GM12878 (cell line): ENCODE results near the gene KIAA1191. TPM values are rescaled to one million over a fixed set of nuclear protein-coding genes. Genes with fewer than 3 reads are reported as not detected.
A peak's percentile ranks its signal among the peaks of the same experiment; 100 is the strongest.

ENCODE experiments used
- ATAC-seq: fragments of 200-7000 bp; cut with Tn5 transposase; 3 replicates; pipeline ENCODE4 v1.9.1; 2020; ENCODE audit warnings: mild to moderate bottlenecking, moderate library complexity
- BruUV-seq: library from RNA; stranded (reverse); fragments of 400-500 nt; replicated peaks from 2 replicates; lab custom pipeline; 2021; lab: Mats Ljungman, UMichigan
- CTCF ChIA-PET: fragments of 300-600 bp; sonication (Branson Sonifier 250); formaldehyde crosslinking; extraction: SDS; loops from one replicate; lab custom pipeline; 2021; ENCODE audit warnings: inconsistent platforms; lab: Yijun Ruan, JAX
- POLR2A ChIA-PET: fragments of 350-600 bp; formaldehyde crosslinking; extraction: SDS; loops from one replicate; lab custom pipeline; 2021; ENCODE audit warnings: inconsistent platforms; lab: Charles Lee
- RAD21 ChIA-PET: fragments of 300-600 bp; sonication (Branson Sonifier 250); formaldehyde crosslinking; loops from one replicate; lab custom pipeline; 2023; ENCODE audit warnings: antibody characterized with exemption; ENCODE audit not compliant: unreplicated experiment; lab: Charles Lee
- SMC1A ChIA-PET: fragments of 300-600 bp; sonication (Branson Sonifier 250); formaldehyde crosslinking; loops from one replicate; lab custom pipeline; 2023; ENCODE audit not compliant: unreplicated experiment, uncharacterized antibody; lab: Charles Lee
- DNase-seq: peaks from one replicate; pipeline ENCODE4 v3.0.0-alpha.2; 2011; ENCODE audit warnings: low read depth, low spot score
- FAIRE-seq: peaks from 3 replicates; lab custom pipeline; 2011; peaks lifted over from hg19 to GRCh38; lab: Jason Lieb, UNC
- H2AFZ ChIP-seq: 2 replicates; pipeline ENCODE4 v1.6.0; 2011; ENCODE audit warnings: low read depth, low read length, control low read depth; ENCODE audit not compliant: control insufficient read depth
- H3K27ac ChIP-seq: 2 replicates; pipeline ENCODE4 v1.5.1; 2011; ENCODE audit warnings: control low read depth; ENCODE audit not compliant: control insufficient read depth, insufficient read depth
- H3K27me3 ChIP-seq, 2 experiments: replicated peaks in 1 of 2; 2 replicates each; pipeline versions ENCODE4 v1.6.0 to v1.6.1; 2011; ENCODE audit warnings: low read length in 1 of 2; ENCODE audit not compliant: control insufficient read depth in 2 of 2, insufficient read depth in 2 of 2
- H3K36me3 ChIP-seq, 2 experiments: 2 replicates each; pipeline ENCODE4 v1.5.1; 2011; ENCODE audit warnings: low read length in 1 of 2; ENCODE audit not compliant: control insufficient read depth in 2 of 2, insufficient read depth in 2 of 2
- H3K4me1 ChIP-seq: 2 replicates; pipeline ENCODE4 v1.6.1; 2011; ENCODE audit warnings: mild to moderate bottlenecking, low read length, moderate library complexity, mixed read lengths; ENCODE audit not compliant: control insufficient read depth, insufficient read depth
- H3K4me2 ChIP-seq: 2 replicates; pipeline ENCODE4 v1.6.0; 2011; ENCODE audit warnings: control low read depth; ENCODE audit not compliant: control insufficient read depth, insufficient read depth
- H3K4me3 ChIP-seq: fragments of 200-600 bp; sonication (generic); 2 replicates; pipeline ENCODE4 v1.5.1; 2016
- H3K79me2 ChIP-seq: 2 replicates; pipeline ENCODE4 v1.6.0; 2011; ENCODE audit warnings: low read length; ENCODE audit not compliant: control insufficient read depth, insufficient read depth
- H3K9ac ChIP-seq: 2 replicates; pipeline ENCODE4 v1.8.0; 2011; ENCODE audit warnings: low read length, control low read depth, mixed read lengths; ENCODE audit not compliant: control insufficient read depth, insufficient read depth
- H3K9me3 ChIP-seq: replicated peaks from 3 replicates; pipeline ENCODE4 v1.5.1; 2011; ENCODE audit warnings: mild to moderate bottlenecking, low read length; ENCODE audit not compliant: control insufficient read depth, insufficient read depth
- H4K20me1 ChIP-seq: 2 replicates; pipeline ENCODE4 v1.6.0; 2011; ENCODE audit not compliant: control insufficient read depth, insufficient read depth
- BCL11A ChIP-seq: IDR thresholded peaks from 2 replicates; pipeline ENCODE4 v1.6.1; 2011; ENCODE audit warnings: low read depth, low read length
- BRCA1 ChIP-seq: IDR thresholded peaks from 2 replicates; pipeline ENCODE4 v1.6.1; 2011; ENCODE audit warnings: low read depth, low read length, improper control_type of control experiment
- CHD4 ChIP-seq: fragments of 200-600 bp; sonication (generic); IDR thresholded peaks from 2 replicates; pipeline ENCODE4 v1.6.1; 2016; ENCODE audit warnings: mild to moderate bottlenecking
- CREB1 ChIP-seq: IDR thresholded peaks from 2 replicates; pipeline ENCODE4 v1.6.1; 2012; ENCODE audit warnings: low read depth, mild to moderate bottlenecking, inconsistent platforms
- EP300 ChIP-seq, 2 experiments: fragments of 150-350 bp in 1 of 2; IDR thresholded peaks; 2 replicates each; pipeline ENCODE4 v1.6.1; 2011 to 2012; ENCODE audit warnings: low read depth in 2 of 2, low read length in 2 of 2, borderline replicate concordance in 1 of 2, improper control_type of control experiment in 1 of 2, inconsistent platforms in 1 of 2; ENCODE audit not compliant: control insufficient read depth in 1 of 2
- FOS ChIP-seq: IDR thresholded peaks from 3 replicates; pipeline ENCODE4 v1.6.1; 2011; ENCODE audit warnings: borderline replicate concordance; ENCODE audit not compliant: insufficient read length; ENCODE audit errors: extremely low read depth
- NFYB ChIP-seq: IDR thresholded peaks from 2 replicates; pipeline ENCODE4 v1.6.1; 2011; ENCODE audit warnings: low read depth, mild to moderate bottlenecking, low read length, improper control_type of control experiment, moderate library complexity; ENCODE audit not compliant: insufficient read depth
- PML ChIP-seq: IDR thresholded peaks from 2 replicates; pipeline ENCODE4 v1.6.1; 2012; ENCODE audit warnings: low read length, inconsistent platforms
- POLR2A ChIP-seq: IDR thresholded peaks from 2 replicates; pipeline ENCODE4 v1.6.1; 2011; ENCODE audit warnings: low read depth, mild to moderate bottlenecking, low read length
- RFX5 ChIP-seq: IDR thresholded peaks from 2 replicates; pipeline ENCODE4 v1.6.1; 2011; ENCODE audit warnings: low read depth, low read length, improper control_type of control experiment
- SREBF2 ChIP-seq: IDR thresholded peaks from 2 replicates; pipeline ENCODE4 v1.6.1; 2012; ENCODE audit warnings: mild to moderate bottlenecking, low read length
- WGBS: methylation state at CpG from one replicate; pipeline ENCODE4 v1.1.6; 2016; ENCODE audit warnings: low lambda C conversion rate; ENCODE audit not compliant: insufficient replicate concordance, insufficient coverage; ENCODE audit errors: missing lambda C conversion rate; 5-methylcytosine and 5-hydroxymethylcytosine counted together
- in situ Hi-C: fragments of 300-500 bp; cut with MboI; formaldehyde crosslinking; loops from 9 replicates; pipeline ENCODE4 v1.14.3; 2018; ENCODE audit warnings: mixed read lengths
- intact Hi-C: fragments of 100-400 bp; cut with micrococcal nuclease; formaldehyde crosslinking; loops from one replicate; pipeline ENCODE4 v1.14.2; 2022; ENCODE audit not compliant: unreplicated experiment
- polyA plus RNA-seq, 11 experiments: library from polyadenylated mRNA; depleted of rRNA in 4 of 11; unstranded in 6 of 11; stranded (reverse) in 5 of 11; fragments of >200 nt; fragmentation: Nextera tagmentation in 4 of 11; fragmentation: Illumina TruSeq in 1 of 11; extraction: Ambion mirVana in 4 of 11; extraction: Trizol in 1 of 11; gene quantifications; 1 replicate in 1 of 11; 2 replicates in 10 of 11; pipeline versions ENCODE4 v1.2.1 to v1.2.3, GENCODE V29; 2011 to 2016; ENCODE audit warnings: inconsistent platforms in 2 of 11, missing spikeins in 2 of 11, low read depth in 1 of 11
- total RNA-seq, 4 experiments: library from RNA; depleted of rRNA in 3 of 4; stranded (reverse); fragments of >200 nt in 3 of 4; fragmentation: Illumina TruSeq in 1 of 4; extraction: Trizol in 1 of 4; gene quantifications; 2 replicates each; pipeline versions ENCODE4 v1.2.1 to v1.2.3, GENCODE V29; 2013 to 2021
- TF ChIP-seq, protein P1 (sequence below): fragments of 450-650 bp; IDR thresholded peaks from 2 replicates; pipeline ENCODE4 v1.6.1; 2017; ENCODE audit warnings: mild to moderate bottlenecking, low read depth, inconsistent platforms; ENCODE audit not compliant: poor library complexity, severe bottlenecking
- TF ChIP-seq, protein P2 (sequence below): IDR thresholded peaks from 2 replicates; pipeline ENCODE4 v1.6.1; 2012; ENCODE audit warnings: low read depth, low read length, improper control_type of control experiment

The KIAA1191 gene
- total and polyA plus RNA-seq, 10 of the 15 experiments (the other 5 are each of a cell fraction or from before 2014, with no cell fraction given): 14.9 to 58.2 (median 31.8) TPM

DNA sequence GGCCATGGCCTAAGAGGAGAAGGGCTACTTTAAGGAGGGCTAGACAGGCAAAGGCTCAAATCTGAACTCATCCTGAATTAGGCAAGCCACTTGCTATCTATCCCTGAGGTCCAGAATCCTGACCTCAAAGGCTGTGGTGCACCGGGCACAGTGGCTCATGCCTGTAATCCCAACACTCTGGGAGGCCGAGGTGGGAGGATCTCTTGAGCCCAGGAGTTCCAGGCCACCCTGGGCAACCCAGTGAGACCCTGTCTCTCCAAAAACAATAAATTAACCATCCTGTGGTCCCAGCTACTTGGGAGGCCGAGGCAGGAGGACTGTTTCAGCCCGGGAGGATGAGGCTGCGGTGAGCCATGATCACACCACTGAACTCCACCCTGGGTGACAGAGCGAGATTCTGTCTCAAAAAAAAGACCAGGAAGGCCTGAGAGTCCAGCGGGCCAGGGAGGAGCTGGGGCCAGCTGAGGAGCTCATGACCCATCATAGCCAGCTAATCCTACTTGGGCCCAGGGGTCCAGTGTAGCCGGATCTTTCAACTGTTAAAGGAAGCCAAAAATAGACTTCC is 22.9 kb upstream of the KIAA1191 start:
- DNase-seq: no peak
- FAIRE-seq: no peak
- 0 out of 2 replicates have a peak, but pooled peaks have one; percentile 6 for TF ChIP-seq POLR2A
- TF ChIP-seq NFYB: no peak
- SMC1A ChIA-PET: no interaction called here
- Histone ChIP-seq H3K27me3 (no peaks in the 10 kb centered on the region), H3K36me3 (peaks cover 21 to 25% of the 10 kb centered on the region in 2 experiments), H3K4me1 (peaks cover 6% of the 10 kb centered on the region), H3K9ac (no peak overlapping the region), H3K4me3 (no peak overlapping the region), H3K79me2 (peaks cover 38% of the 10 kb centered on the region), H3K4me2 (no peak overlapping the region), H3K27ac (no peak overlapping the region), H2AFZ (no peak overlapping the region), H3K9me3 (no peaks in the 10 kb centered on the region; the same call in 2 of the 3 replicates), H4K20me1 (peaks cover 3% of the 10 kb centered on the region; the same call in 1 of the 2 replicates)
- WGBS: 81% methylated on average over 8 of the region's 8 CpGs
- no TSS peak for BruUV-seq
- ATAC-seq: no peak
- RAD21 ChIA-PET: no interaction called here
- intact Hi-C loops (loop anchor here (10.0 kb wide), 1 partner anchor 150 kb away; the partner anchor contains the start of gene RNF44), in situ Hi-C loops (no loop called here)
- CTCF ChIA-PET: no interaction called here
- POLR2A ChIA-PET: interaction anchor here (0.6 kb wide), 1 partner anchor 9 kb away, joined by 4 read pairs; no protein-coding TSS in a partner anchor

DNA sequence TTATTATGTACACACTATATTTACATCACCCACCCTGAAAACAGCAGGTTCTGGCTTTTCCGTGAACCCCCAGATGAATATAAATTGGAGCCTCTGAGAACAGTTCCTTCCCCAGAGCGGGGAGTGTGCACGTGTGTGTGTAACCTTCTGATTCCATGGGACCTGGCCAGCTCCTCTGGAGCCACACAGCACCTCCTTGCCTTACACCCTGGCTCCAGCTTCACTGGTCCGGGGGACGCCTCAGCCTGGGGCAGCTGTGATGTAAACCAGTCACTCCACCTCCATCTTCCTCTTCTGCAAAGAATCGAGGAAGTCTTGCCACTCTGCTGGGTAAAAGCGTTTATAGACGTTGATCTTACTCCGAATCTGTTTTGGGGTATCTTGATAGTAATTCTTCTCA is 22.4 kb upstream of the KIAA1191 start:
- ChIA-PET RAD21 (no interaction called here), SMC1A (no interaction called here), POLR2A (no interaction called here), CTCF (no interaction called here)
- H2AFZ ChIP-seq: no peak overlapping the region
- intact Hi-C loops (loop anchor here (10.0 kb wide), 1 partner anchor 151 kb away; the partner anchor contains the start of gene RNF44), in situ Hi-C loops (no loop called here)
- no peak for FAIRE-seq
- no TSS peak for BruUV-seq
- no peak overlapping the region for H3K4me2 ChIP-seq
- 95% methylated on average over 9 of the region's 9 CpGs for WGBS
- H3K27me3 ChIP-seq: no peaks in the 10 kb centered on the region
- H3K27ac ChIP-seq: no peak overlapping the region
- H4K20me1 ChIP-seq: peaks cover 3% of the 10 kb centered on the region; the same call in 1 of the 2 replicates
- H3K4me3 ChIP-seq: no peak overlapping the region
- peaks cover 21 to 25% of the 10 kb centered on the region in 2 experiments for H3K36me3 ChIP-seq
- H3K9me3 ChIP-seq: no peaks in the 10 kb centered on the region; the same call in 2 of the 3 replicates
- H3K9ac ChIP-seq: no peak overlapping the region
- H3K79me2 ChIP-seq: peaks cover 35% of the 10 kb centered on the region
- DNase-seq: no peak
- H3K4me1 ChIP-seq: peaks cover 6% of the 10 kb centered on the region
- ATAC-seq: no peak
- TF ChIP-seq EP300 (IDR thresholded peaks at IDR 0.05; ENCODE audit: borderline replicate concordance in 1 of 2, control insufficient read depth in 1 of 2, low read depth in 2 of 2, low read length in 2 of 2) (no peak), CHD4 (no peak), SREBF2 (no peak), RFX5 (no peak), BRCA1 (no peak), PML (no peak), FOS (no peak), CREB1 (no peak), BCL11A (no peak)
- TF ChIP-seq, protein P1, sequence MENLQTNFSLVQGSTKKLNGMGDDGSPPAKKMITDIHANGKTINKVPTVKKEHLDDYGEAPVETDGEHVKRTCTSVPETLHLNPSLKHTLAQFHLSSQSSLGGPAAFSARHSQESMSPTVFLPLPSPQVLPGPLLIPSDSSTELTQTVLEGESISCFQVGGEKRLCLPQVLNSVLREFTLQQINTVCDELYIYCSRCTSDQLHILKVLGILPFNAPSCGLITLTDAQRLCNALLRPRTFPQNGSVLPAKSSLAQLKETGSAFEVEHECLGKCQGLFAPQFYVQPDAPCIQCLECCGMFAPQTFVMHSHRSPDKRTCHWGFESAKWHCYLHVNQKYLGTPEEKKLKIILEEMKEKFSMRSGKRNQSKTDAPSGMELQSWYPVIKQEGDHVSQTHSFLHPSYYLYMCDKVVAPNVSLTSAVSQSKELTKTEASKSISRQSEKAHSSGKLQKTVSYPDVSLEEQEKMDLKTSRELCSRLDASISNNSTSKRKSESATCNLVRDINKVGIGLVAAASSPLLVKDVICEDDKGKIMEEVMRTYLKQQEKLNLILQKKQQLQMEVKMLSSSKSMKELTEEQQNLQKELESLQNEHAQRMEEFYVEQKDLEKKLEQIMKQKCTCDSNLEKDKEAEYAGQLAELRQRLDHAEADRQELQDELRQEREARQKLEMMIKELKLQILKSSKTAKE: no peak
- TF ChIP-seq, protein P2, sequence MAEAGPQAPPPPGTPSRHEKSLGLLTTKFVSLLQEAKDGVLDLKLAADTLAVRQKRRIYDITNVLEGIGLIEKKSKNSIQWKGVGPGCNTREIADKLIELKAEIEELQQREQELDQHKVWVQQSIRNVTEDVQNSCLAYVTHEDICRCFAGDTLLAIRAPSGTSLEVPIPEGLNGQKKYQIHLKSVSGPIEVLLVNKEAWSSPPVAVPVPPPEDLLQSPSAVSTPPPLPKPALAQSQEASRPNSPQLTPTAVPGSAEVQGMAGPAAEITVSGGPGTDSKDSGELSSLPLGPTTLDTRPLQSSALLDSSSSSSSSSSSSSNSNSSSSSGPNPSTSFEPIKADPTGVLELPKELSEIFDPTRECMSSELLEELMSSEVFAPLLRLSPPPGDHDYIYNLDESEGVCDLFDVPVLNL: no peak
